Adipose tissue (tissue), 3 donors: ENCODE data around the gene VLDLR. TPM values are rescaled to one million over a fixed set of nuclear protein-coding genes. Genes with fewer than 3 reads are reported as not detected.

Source experiments
- H3K27ac ChIP-seq: one replicate; pipeline ENCODE4 v1.5.1; 2013; ENCODE audit warnings: low read depth, low read length
- WGBS, 3 donors: extraction: QIAGEN DNeasy Blood & Tissue Kit; methylation state at CpG; one replicate each; pipeline ENCODE4 v1.1.7; 2013; 5-methylcytosine and 5-hydroxymethylcytosine counted together
- polyA plus RNA-seq, 3 donors: library from polyadenylated mRNA; stranded (reverse); fragments of 200-250 nt; gene quantifications; one replicate each; pipeline ENCODE4 v1.2.3, GENCODE V29; 2013
- donor health status: healthy with polysubstance abuse.
- donor health status: Bipolar disorder and iron deficiency.
- donor health status: healthy.

VLDLR gene
- 10 to 100 TPM in 2 of 3 donors, 1 to 10 TPM in 1; 7.1 to 14.6 (median 13.2) TPM for polyA plus RNA-seq

DNA sequence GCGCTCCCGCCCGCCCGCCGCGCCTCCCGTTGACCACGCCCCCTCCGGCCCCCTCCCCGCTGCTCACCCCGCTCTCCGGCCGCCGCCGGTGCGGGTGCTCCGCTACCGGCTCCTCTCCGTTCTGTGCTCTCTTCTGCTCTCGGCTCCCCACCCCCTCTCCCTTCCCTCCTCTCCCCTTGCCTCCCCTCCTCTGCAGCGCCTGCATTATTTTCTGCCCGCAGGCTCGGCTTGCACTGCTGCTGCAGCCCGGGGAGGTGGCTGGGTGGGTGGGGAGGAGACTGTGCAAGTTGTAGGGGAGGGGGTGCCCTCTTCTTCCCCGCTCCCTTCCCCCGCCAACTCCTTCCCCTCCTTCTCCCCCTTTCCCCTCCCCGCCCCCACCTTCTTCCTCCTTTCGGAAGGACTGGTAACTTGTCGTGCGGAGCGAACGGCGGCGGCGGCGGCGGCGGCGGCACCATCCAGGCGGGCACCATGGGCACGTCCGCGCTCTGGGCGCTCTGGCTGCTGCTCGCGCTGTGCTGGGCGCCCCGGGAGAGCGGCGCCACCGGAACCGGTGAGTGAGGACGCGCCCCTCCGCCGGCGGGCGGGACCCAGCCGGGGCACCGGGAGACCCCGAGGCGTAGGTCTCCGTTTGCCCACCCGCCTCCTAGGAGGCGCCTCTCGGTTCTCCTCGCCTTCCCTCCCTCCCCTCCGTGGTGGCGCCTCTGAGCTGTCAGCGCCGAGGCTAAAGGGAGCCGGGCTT lies at the start of gene VLDLR:
Gene VLDLR (plus strand): TSS at position 66 of the 739 bp plus-strand sequence. CDS start 403 bp downstream, at position 469.
- 0 to 1% (median 1%) methylated on average over 35 to 72 of the region's 72 CpGs for WGBS, 3 donors

DNA sequence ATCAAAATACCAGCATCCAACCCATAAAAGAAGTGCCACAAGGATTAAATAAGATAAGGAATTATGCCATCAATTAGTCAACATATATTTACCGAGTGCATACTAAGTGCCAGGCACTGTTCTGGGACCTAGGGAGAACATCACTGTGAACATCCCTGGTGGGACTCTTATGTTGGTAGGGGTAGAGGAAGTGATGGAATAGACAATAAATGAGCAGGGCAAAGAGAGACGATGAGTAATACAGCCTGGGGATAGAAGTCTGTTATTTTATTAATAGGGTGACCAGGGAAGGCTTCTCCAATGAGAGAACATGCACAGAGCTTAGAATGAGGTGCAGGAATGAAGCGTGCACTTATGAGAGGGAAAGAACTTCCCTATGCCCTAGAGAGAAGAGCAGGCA lies 47.4 kb upstream of the VLDLR start:
- WGBS, 3 donors: 82 to 96% (median 86%) methylated on average over 3 of the region's 3 CpGs
- no peak overlapping the region for H3K27ac ChIP-seq

More for the DNA sequence above, at the start of gene VLDLR:
- no peak within 1 kb of the TSS for H3K27ac ChIP-seq

DNA sequence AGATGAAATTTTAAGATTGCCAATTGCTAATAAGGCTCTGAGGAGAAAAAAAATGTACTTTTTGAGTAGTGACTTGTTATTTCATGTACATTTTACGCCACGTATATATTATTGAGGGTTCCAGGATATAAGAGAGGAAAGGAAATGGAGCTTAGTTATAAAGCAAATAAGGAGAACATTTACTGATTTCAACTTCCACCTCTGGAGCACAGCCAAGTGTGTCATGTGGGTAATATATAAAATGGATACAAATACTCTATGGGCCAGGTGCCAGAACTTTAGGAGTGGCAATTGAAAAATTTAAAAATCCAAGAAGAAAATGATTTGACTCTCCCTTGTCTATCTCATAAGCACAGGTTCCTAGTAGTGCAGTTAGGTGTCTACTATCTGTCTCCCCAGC lies 45.0 kb upstream of the VLDLR start:
- WGBS, 3 donors: 59 to 79% (median 68%) methylated on average over 2 of the region's 2 CpGs
- no peak overlapping the region for H3K27ac ChIP-seq

GRCh38 chr9:2583308-2584013 lies 38.1 kb upstream of the VLDLR start:
- no peak overlapping the region for H3K27ac ChIP-seq
- WGBS, 3 donors: 88 to 93% (median 89%) methylated on average over 13 of the region's 13 CpGs

GRCh38 chr9:2591967-2592366 lies 29.6 kb upstream of the VLDLR start:
- WGBS, 3 donors: 84 to 95% (median 88%) methylated on average over 1 of the region's 1 CpG
- no peak overlapping the region for H3K27ac ChIP-seq

GRCh38 chr9:2593744-2594143 lies 27.8 kb upstream of the VLDLR start:
- H3K27ac ChIP-seq: no peak overlapping the region

- 69 to 83% (median 74%) methylated on average over 2 of the region's 2 CpGs for WGBS, 3 donors
- H3K27ac ChIP-seq: no peak overlapping the region
These were observed 25.6 kb upstream of the VLDLR start for GRCh38 chr9:2595973-2596372.

DNA sequence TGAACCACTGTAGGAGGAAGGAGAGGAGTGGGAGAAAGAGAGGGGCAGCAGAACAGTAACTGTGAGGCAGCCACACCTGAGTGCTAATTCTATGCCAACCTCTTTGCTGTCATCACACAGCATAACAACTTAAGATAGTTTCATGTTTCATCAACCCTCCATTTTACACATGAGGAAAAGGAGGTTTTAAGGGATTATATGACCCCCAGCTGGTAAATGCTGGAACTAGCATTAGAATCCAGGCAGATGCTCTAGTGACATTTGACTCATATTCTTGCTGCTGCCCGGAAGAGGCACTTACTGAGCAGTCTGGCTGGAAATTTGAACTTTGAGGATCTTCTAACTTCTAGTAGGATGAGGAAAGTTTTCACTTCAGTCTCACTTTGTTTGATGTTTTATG lies 24.1 kb upstream of the VLDLR start:
- no peak overlapping the region for H3K27ac ChIP-seq
- WGBS, 3 donors: 48 to 66% (median 64%) methylated on average over 1 of the region's 1 CpG

DNA sequence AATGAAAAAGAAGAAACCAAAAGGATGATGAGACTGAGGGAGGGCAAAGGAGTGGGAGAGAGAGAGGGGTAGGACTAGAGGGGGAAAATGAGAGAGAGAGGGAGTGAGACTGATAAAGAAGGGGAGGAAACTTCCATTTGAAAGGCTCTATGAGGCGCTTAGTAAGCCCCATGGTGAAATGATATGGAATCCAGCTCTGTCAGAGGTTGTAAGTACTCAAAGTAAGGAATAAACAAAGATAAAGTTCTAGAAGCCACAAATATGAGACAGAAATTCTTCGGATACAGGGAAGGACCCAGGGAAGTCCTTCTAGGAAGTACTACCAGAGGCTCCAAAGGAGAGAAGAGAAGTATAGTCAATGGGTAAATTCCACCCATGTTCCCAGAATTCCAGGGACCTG lies 21.7 kb upstream of the VLDLR start:
- no peak overlapping the region for H3K27ac ChIP-seq
- WGBS, 3 donors: 79 to 90% (median 84%) methylated on average over 2 of the region's 2 CpGs

DNA sequence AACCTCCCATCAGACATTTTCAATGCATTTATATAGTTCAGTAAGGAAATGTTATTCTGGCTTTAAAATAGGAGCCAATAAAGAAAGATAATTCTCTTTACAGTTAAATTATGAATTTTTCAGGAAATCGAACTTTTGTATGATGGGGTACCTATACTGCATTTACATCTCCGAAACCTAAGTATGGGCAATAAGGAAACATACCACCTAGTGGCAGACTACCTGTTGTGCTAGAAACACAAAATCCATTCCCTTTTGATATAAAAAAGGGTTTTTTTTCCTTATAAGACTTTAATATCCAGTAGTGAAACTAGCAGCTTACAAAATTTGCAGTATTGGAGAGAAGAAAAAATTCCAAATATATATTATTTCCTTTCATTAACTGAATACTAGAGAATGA lies 21.3 kb upstream of the VLDLR start:
- 92 to 96% (median 93%) methylated on average over 2 of the region's 2 CpGs for WGBS, 3 donors
- H3K27ac ChIP-seq: no peak overlapping the region

DNA sequence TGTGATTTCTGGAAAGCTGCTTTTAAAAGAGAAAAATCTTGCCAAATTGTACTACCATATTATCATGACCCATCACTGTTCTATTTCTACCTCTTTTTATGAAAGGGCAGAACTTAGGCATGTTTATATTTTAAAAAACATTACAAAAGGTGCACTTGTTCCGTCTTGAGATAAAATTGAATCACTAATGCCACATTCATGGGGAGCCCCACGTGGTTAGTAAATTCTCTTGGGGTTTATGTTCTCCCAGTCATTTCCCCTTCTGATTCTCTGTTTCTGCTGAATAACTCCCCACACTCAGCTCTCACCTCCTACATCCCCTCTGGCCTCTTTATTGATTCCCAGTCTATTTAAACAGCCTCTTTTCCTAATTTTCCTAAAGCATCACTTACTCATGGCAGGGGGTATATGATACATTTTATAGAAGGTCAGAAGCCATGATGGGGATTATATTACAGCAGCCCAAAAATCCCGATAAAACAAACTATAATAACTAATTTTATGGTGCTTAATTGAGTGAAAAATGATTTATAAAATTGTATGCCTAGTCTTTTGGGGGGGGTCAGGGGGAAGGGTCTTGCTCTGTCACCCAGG lies 19.7 kb upstream of the VLDLR start:
- 64 to 91% (median 73%) methylated on average over 3 of the region's 3 CpGs for WGBS, 3 donors
- H3K27ac ChIP-seq: no peak overlapping the region

GRCh38 chr9:2602704-2603116 lies 18.9 kb upstream of the VLDLR start:
- WGBS, 3 donors: 19 to 32% (median 25%) methylated on average over 4 of the region's 4 CpGs
- no peak overlapping the region for H3K27ac ChIP-seq

DNA sequence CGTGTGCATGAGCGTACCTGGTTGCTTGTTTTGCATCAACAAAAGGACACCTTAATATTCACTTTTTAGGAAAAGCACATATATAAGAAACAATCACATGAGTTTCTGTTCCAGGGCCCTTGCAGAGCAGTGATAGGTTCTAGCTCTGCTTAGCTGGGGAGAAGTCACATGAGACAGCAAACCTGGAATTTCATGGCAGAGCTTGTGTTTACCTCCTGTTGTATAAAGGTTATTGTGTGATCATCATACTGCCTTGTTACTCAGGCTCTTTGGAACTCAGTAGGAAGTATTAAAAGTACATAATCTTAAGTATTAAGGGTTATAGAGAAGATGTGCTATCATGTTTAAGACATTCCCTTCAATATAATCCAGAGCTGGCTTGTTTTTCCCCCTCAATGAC lies 18.0 kb upstream of the VLDLR start:
- H3K27ac ChIP-seq: no peak overlapping the region
- WGBS, 3 donors: 74 to 93% (median 91%) methylated on average over 2 of the region's 2 CpGs

DNA sequence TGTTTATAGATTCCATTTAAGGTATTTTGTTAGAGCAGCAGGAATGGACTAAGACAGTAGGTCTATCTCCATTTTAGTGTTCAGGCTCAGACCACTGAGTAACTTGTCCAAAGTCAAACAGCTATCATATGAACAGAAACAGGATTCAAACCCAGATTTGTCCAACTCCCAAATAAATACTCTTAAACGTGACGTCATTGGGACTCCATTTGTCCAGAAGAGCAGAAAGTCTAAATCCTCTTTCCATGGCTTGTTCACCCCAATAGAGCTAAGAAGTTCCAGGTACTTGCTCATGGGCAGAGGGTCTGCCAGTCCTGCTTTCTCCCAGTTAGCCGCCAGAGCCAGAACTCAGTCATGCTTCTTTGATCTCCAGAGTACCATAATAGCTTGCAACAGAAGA lies 16.3 kb upstream of the VLDLR start:
- H3K27ac ChIP-seq: no peak overlapping the region
- WGBS, 3 donors: 95% methylated on average over 3 of the region's 3 CpGs

GRCh38 chr9:2608276-2608675 lies 13.3 kb upstream of the VLDLR start:
- H3K27ac ChIP-seq: no peak overlapping the region
- 94 to 96% (median 95%) methylated on average over 2 of the region's 2 CpGs for WGBS, 3 donors

DNA sequence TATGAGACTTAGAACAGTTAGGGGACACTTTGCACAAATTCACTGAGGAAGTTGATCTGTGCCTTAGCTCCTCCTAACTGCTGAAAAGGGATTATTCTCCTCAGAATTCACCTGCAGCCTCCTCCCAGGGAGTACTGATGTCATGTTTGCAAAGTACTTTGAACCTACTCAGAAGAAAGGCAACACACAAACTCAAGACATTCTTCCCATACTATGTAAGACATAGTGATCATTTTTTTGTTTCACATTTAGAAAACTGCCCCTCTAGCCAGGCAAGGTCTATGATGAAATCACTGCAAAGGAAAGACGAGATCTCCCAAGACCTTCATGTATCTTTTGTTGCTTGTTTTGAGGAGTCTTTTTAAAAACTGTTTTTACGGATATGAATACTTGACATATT lies 10.6 kb upstream of the VLDLR start:
- 77 to 93% (median 79%) methylated on average over 2 of the region's 2 CpGs for WGBS, 3 donors
- H3K27ac ChIP-seq: no peak overlapping the region

DNA sequence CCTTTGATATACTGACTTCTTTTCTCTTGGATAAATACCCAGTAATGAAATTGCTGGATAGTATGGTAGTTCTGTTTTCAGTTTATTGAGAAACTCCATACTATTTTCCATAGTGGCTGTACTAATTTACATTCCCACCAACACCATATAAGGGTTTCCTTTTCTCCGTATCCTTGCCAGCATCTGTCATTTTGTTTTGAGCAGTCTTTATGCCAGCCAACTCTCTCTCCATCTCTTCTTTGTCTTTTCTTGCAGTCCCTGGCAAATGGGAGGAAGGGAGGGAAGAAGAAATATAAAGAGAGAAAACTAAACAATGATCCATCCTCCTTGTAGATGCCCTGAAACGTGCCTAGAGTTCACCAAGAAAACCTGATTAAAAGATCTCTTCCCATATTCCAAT lies 9.6 kb upstream of the VLDLR start:
- H3K27ac ChIP-seq: no peak overlapping the region
- 81 to 94% (median 90%) methylated on average over 2 of the region's 2 CpGs for WGBS, 3 donors

GRCh38 chr9:2613730-2614271 lies 7.8 kb upstream of the VLDLR start:
- 53 to 93% (median 89%) methylated on average over 3 of the region's 3 CpGs for WGBS, 3 donors

DNA sequence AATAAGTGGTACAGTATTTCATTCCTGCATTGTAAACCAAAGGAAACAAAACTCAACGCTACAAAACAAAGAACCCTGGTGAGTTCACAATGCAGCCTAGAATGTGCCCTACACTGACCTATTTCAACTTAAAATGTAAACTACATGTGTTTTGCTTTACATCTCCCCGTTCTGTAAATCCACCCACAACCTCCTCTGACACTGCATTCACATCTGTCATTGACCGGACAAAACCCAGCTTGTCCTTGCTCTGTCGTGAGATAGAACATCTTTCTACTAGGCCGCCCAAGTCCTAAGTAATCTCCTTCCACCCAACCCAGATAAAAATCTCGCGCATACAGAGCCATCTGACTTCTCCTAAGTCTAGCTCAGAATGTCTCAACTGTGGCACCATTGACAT lies 6.1 kb upstream of the VLDLR start:
- 84 to 93% (median 88%) methylated on average over 7 of the region's 7 CpGs for WGBS, 3 donors
- H3K27ac ChIP-seq: no peak overlapping the region

More at GRCh38 chr9:2613730-2614271, 7.8 kb upstream of the VLDLR start:
- no peak overlapping the region for H3K27ac ChIP-seq
